ENCODE measurements around the gene PTGER3.

Gene PTGER3

DNA sequence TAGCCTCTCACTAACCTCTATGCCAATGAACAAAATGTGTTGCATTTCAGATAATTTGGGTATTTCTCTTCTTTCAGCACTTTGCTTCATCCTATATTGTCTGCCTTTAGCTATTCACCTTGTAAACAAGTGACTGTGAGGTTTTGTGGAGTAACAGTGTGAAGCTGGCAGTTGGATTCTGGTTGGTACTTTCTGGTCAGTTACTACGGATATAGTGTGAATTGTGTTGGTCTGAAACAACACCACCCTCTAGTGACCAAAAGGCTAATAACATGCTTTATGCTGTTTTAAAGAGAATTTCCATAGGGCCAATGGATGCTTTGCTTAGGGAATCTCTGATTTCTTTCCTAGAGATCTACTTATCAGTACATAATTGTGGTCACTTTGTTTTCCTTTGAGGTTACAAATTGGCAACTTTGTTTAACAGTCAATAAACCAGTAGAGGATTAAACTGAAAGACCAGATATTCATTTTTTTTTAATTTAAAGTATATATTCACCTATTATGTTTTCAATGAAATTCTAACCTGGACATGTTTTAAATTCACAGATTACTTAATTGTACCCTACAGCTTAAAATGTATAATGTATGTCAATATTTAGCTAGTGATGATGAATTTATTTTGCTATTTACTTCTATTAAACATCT lies 2.5 kb upstream of the PTGER3 start:
- DNase-seq (ENCODE audit: low spot score), result peak; percentile 58

DNA sequence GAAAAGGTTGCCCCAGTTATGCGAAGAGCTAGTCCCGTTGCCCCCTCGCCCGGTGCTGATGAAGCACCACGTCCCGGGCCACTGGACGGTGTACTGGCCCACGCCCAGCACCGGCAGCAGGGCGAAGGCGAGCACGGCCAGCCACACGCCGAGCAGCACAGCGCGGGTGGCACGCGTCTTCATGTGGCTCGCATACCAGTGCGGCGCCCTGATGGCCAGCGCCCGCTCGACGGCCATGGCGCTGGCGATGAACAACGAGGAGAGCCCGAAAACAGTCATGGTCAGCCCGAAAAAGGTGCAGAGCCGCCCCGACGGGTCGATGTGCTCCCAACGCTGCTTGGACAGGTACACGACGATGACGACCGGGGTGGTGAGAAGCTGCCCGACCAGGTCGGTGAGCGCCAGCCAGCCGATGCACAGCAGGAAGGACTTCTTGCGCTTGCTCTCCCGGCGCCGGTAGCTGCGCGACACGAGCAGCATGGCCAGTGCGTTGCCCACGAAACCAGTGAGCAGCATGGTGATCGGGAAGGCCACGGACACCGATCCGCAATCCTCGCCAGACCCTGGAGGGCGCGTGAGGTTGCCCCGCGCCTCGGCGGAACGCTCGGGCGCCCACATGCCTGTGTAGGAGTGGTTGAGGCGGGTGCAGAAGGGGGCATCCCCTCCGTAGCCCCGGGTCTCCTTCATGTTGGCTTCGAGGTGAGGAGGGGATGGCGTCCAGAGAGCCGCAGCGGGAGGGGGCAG lies 553 bp downstream of the PTGER3 start:
- no peak for DNase-seq (ENCODE audit: low spot score)

DNA sequence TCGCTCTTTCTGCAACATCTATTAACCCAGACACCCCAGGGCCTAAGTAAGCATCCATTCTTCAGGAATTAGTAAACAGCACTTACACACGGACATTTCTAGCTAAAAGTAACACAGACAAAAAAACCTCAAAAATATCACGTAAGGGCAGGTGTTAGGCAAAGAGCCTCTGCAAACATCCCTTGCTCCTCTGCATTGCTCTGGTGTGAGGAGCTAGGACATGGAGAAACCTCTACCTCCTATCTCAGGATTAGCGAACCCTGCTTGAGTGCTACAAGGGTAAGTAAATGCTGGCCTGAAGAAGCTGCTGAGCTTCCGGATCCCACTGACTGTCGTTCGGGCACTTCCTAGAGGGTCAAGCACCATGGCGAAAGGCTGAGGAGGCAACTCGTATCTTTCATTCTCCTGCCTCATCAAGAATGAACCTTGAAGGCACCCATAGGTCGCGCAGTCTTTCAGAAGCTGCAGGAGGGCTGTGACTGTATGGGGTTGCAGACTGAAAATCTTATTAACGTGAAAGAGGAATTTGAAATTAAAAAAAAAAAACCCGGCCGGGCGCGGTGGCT lies 2.1 kb downstream of the PTGER3 start:
- DNase-seq (ENCODE audit: low spot score), result no peak

DNA sequence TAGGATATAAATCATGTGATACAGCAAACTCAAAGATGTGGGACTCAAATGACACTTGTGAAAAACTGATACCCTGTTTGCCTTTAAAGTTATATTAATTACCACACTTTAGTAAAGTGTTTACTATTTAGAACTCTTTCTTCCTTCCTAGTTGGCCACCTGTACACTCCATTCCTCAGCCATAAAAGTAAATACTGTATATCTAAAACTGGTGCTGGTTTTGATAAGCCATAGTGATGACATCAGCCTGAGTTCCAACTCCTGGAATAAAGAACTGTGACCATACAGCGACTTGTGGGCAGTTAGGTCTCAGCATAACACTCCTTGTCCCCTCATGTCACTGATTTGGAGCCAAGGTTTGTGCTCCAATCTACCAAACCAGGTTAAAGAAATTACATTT lies 2.8 kb downstream of the PTGER3 start:
- DNase-seq (ENCODE audit: low spot score), result no peak

- no peak for DNase-seq (ENCODE audit: low spot score)
These were observed 4.6 kb downstream of the PTGER3 start for GRCh38 chr1:71043065-71043464.

DNA sequence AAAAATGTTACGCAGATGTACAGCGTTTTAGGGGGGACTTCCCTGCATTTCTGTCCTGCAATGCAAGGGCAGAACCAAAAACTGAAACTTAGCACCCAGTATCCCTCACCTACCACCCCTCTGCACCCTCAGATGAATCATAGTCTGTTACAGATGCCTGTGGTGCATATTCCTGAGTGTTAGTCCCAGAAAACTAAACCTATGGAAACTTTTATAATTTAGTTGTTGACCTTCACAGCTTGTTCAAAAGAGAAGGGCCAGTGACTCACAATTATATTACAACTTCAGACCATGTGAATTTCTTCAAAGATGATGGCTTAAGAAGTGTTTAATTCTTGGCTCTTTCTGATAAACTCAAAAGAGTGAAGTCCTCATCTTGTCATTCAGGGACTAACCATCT lies 5.8 kb downstream of the PTGER3 start:
- no peak for DNase-seq (ENCODE audit: low spot score)

- DNase-seq (ENCODE audit: low spot score), result no peak
These were observed 7.9 kb downstream of the PTGER3 start for GRCh38 chr1:71039661-71040262.

DNA sequence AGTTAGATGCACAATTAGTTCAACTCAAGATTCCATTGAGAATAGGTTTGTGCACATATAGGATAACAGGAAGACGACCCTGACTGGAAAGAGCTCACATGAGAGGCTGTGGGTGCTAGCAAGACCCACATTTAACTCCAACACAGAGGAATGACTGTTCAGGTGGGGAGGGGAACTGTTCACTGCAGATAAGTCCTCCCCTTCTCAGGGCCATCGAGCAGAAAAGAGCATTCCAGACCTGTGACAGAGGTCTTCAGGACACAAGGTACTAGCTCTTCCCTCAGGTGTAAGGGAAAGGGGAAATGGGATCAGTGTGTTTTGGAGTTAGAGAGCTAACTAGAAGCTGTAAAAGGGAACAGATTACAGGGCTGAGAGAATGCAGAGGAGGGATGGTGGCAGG lies 8.7 kb downstream of the PTGER3 start:
- DNase-seq (ENCODE audit: low spot score), result no peak

GRCh38 chr1:71037829-71038620 lies 9.6 kb downstream of the PTGER3 start:
- no peak for DNase-seq (ENCODE audit: low spot score)

DNA sequence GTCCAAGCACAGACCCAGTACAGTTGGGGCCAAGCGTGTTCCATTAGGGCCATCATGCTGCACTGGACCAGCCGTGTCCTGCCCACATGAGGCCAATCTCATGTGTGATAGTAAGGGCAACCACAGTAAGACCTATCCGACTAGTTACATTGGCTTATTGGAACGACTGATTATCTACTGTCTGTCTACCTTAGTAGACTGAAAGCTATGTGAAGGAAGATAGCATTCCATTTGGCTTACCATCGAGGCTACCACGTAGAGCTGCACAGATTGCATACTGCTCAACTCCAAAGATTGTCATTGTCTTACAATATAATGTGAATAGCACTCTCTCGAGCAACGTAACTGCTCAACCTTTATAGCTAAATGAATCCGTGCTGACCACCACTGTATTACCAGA lies 10.6 kb downstream of the PTGER3 start:
- no peak for DNase-seq (ENCODE audit: low spot score)

DNA sequence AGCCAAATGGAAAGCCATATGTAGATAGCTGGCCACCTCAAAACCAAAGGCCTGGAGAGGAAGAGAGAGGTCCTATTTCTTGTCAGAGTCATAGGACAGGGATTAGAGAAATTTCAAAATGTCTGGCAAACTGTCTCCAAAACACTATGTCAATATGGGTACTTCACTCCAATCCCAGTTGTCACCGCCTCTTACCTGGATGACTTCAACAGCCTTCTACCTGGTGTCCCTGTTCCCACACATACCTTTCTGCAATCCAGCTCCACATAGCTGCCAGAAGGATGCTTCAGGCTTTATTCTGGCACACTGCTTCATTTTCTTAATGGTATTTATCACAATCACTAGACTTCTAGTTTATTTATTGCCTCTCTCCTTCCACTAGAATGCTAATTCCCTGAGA lies 14.5 kb downstream of the PTGER3 start:
- DNase-seq (ENCODE audit: low spot score), result no peak

GRCh38 chr1:71031426-71031825 lies 16.2 kb downstream of the PTGER3 start:
- DNase-seq (ENCODE audit: low spot score), result no peak

- DNase-seq (ENCODE audit: low spot score), result no peak
These were observed 17.6 kb downstream of the PTGER3 start for GRCh38 chr1:71030026-71030425.

GRCh38 chr1:71028981-71029380 lies 18.6 kb downstream of the PTGER3 start:
- DNase-seq (ENCODE audit: low spot score), result no peak

DNA sequence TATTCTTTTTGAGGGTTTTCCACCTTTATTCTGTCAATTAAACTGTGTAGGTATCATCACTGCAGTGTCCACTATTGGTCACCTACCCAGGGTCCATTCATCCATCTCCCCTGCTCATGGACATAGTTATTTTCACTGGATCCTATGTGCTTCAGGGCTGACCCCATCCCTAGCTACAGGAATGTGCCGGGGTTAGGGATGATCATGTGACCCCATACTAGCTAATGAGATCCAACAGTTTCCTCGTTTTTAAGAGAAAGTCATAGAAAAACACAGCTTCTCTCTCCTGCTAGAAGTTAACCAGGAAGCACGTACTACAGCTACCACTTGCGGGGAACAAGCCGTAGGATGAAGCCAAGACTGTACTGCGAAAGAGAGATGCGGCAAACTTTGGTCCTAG lies 19.6 kb downstream of the PTGER3 start:
- DNase-seq (ENCODE audit: low spot score), result no peak

- DNase-seq (ENCODE audit: low spot score), result no peak
These were observed 21.5 kb downstream of the PTGER3 start for GRCh38 chr1:71026093-71026492.

GRCh38 chr1:71023515-71023914 lies 24.1 kb downstream of the PTGER3 start:
- DNase-seq (ENCODE audit: low spot score), result no peak

GRCh38 chr1:71019233-71019969 lies 28.2 kb downstream of the PTGER3 start:
- DNase-seq (ENCODE audit: low spot score), result no peak

- no peak for DNase-seq (ENCODE audit: low spot score)
These were observed 28.8 kb downstream of the PTGER3 start for GRCh38 chr1:71018791-71019190.

DNA sequence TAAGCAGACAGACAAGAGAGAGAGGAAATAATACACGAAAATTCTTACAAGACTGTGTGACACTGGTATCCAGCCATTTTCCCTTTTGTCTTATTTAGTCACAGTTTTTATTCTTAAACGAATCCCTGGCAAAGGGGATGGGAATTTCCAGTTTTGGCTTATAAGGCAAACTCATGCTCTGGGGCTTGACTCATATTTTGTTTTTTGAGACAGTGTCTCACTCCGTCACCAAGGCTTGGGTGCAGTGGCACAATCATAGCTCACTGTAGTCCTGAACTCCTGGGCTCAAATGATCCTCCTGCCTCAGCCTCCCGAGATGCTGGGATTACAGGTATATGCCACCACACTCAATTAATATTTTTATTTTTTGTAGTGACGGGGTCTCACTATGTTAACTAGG lies 31.9 kb downstream of the PTGER3 start:
- DNase-seq (ENCODE audit: low spot score), result no peak

DNA sequence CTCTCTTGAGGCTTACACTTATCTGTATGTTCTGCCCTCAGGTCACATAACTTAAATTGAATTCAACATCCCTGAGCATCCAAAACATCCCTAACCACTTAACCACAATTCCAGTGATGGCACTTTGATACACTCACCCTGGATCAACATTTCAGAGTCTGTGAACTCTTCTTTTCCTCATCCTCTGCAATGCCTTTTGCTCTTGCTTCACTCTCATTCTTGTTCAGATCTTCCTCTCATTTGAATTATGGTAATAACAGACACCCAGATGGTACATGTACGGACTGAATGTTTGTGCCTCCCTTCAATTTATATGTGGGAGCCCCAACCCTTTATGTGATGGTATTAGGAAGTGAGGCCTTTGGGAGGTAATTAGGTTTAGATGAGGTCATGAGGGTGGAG lies 33.4 kb downstream of the PTGER3 start:
- DNase-seq (ENCODE audit: low spot score), result no peak
